Globus pallidus (tissue), 1 donor: ENCODE data around the gene CEP95.
"Not testable (repeated sequence)": the region's sequence is repeated elsewhere in the genome, so short reads cannot be mapped to it uniquely, and the experiment has no call there.

ENCODE experiments used
- DNase-seq: peaks from one replicate; pipeline ENCODE4 v3.0.0-alpha.2; 2015; ENCODE audit warnings: low spot score

Gene CEP95

DNA sequence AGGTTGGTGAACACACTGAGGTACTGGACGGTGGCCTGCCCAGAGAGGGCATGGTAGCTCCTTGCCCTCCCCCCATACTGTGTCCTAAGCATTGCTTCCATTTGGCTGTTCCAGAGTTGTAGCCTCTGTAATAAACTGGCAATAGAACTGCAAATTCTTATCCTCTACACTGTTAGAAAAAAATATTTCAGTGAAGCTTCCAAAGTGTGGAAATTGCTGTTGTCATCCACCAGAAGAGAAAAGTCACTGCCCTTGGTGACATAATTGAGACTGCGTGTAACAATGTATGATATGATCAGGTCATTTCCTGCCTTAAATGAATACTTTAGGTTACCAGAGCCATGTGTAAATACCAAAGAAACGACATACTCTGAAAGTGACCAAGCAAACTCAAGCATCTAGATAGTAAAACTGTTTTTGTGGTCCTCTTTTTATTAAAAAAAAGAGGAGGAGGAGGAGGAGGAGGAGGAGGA is 65.9 kb downstream of the CEP95 start:
- DNase-seq: no peak

DNA sequence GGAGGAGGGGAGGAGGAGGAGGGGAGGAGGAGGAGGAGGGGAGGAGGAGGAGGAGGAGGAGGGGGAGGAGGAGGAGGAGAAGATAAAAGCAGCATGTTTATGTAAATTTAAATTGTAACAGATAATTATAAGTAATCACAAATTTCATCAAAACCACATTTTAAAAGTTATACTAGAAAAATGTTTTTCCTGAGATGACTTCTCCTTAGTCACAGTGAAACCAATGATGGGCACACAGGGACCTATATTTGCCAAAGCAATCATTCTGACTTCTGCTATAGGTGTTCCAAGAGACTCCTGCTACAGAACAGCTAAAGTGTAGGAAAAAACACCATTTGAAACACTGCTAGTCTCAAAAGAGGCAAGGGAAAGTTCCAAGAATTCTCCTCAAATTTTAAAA is 66.4 kb downstream of the CEP95 start:
- no peak for DNase-seq

DNA sequence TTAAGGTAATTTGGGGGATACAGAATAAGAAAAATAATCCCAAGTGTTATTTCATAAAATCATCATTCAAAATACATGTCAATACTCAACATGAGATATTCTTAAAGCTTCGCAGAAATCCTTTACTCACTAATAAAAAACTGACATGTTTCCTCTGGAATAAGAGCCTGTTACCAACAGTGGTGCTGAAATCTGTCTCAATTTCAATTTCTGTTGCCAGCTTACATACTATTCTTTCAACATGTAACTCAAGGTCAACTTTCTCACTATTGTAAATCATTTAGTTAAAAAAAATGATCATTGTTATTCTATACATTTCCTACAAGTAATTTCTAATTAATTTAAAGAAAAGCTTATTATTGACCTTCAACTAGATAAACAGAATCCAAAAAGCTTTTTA is 67.9 kb downstream of the CEP95 start:
- DNase-seq: no peak

DNA sequence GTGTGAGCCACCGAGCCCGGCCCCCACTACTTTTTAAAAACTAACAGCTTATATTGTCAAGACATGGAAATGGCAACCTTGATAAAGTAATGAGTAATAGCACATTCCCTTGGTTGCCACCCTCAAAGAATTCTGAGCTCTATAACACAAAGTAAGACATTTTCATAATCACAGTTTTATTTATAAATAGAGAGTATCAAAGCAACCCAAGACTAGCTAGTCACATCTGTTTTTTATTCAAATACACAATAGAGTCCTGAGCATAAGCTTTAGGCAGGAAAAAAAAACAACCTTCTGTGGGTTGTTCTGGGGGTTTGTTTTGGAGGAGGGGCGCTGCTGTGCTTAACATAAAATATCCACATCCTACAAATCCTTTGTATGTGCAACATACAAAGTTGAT is 68.7 kb downstream of the CEP95 start:
- no peak for DNase-seq

DNA sequence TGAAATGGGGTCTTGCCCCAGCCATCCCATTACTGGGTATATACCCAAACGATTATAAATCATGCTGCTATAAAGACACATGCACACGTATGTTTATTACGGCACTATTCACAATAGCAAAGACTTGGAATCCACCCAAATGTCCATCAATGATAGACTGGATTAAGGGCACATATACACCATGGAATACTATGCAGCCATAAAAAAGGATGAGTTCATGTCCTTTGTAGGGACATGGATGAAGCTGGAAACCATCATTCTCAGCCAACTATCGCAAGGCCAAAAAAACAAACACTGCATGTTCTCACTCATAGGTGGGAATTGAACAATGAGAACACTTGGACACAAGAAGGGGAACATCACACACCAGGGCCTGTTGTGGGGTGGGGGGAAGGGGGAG is 70.2 kb downstream of the CEP95 start:
- DNase-seq: not testable (repeated sequence)

DNA sequence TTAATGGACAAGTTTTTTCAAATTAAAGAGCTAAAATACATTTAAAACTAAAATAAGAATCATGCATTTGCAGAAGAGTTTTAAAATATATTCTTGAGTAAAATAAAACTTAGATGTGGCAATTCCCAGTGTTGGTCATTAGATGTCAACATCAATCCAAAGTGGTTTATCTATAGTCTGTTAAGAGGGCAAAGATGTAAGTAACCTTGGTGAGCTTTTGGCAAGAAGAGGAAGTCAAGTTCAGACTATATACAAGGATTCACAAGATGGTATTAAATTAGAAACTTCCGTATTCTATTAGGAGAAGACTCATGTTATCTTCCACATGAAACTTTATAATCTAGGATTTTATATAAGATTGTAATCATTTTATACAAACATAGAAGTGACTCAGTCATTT is 73.1 kb downstream of the CEP95 start:
- no peak for DNase-seq

DNA sequence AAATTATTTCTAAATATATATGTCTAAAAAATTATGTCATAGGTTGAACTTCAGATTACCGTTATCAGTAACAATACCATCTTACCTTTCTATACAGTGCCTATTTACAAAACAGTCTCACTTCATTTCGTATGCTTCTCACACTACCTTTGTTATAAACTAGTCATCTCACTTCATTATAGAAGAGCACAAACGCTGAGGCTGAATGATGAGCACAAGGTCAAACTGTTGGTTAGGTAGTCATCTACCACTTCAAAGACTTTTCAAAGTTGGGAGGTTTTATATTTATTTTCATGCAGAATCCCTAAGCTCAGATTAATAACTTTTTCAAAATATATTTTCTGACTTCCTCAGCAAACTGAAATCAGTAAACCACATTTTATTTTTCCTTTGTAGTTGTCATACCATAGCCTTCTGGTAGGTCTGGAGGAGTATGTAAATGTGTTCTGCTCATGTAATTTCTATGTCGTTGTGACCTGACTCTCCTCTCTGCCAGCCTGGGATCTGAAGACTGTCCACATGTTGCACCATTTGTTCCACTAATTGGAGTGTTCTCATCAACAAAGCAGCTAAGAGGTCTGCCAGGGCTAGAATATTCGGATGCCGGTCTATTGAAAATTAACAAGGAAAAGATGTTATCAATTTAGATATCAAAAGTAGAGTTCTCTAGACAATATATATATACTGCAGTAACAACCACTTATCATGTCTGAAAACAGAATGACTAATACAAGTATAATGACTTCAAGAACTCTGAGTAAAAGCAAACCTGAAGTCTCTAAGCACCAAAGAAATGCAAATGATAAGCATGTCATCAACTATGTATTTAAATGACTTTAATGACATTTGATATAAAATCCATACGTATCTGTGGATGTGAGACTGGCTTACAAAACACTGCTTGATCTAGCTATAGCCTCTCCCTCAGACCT is 73.9 kb downstream of the CEP95 start:
- no peak for DNase-seq

DNA sequence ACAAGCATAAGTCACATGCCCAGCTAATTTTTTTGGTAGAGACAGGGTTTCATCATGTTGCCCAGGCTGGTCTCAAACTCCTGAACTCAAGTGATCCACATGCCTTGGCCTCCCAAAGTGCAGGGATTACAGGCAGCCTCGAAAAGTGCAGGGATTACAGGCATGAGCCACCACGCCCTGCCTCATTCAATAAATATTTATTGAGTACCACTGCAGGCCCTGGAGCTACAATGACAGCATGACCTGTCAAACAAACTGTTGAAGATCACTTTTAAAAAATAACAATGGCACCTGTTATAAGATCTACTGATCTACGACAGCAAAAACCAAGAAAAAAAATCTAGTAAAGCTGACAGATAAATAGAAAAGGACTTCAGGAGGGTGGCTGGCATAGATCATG is 76.3 kb downstream of the CEP95 start:
- DNase-seq: no peak

DNA sequence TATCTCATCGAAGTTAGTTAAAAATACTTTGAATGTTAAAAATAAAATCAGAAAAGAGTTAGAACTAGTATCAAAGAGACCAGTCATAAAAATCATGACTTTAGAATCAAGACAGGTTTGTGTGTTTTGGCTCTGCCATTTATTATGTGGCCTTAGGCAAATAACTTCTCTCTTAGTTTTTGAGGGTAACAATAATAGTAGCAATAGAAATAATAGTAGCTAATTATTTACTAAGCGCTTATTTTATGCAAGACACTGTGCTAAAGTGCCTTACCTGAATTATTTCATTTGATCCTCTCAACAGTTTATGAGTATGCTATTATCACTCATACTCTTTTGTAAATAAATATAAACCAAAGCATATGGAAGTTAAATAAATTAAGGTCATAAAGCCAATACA is 78.4 kb downstream of the CEP95 start:
- DNase-seq: no peak
